Suprapubic skin (tissue), 4 donors: Measurements from ENCODE around the gene ZBTB44. TPM values are rescaled to one million over a fixed set of nuclear protein-coding genes. Genes with fewer than 3 reads are reported as not detected.

Experiments
- DNase-seq, 2 donors: peaks; one replicate each; pipeline ENCODE4 v3.0.0-alpha.2; 2019; ENCODE audit warnings: low spot score in 2 of 2
- H3K27ac ChIP-seq: fragments of 200-600 bp; sonication (generic); one replicate; pipeline ENCODE4 v1.5.1; 2019
- H3K27me3 ChIP-seq: fragments of 200-600 bp; sonication (generic); one replicate; pipeline ENCODE4 v1.5.1; 2019
- H3K36me3 ChIP-seq: fragments of 200-600 bp; sonication (generic); one replicate; pipeline ENCODE4 v1.5.1; 2019
- H3K4me1 ChIP-seq: fragments of 200-600 bp; sonication (generic); one replicate; pipeline ENCODE4 v1.5.1; 2019
- H3K4me3 ChIP-seq: fragments of 200-600 bp; sonication (generic); one replicate; pipeline ENCODE4 v1.5.1; 2019; ENCODE audit warnings: mild to moderate bottlenecking
- H3K9me3 ChIP-seq: fragments of 200-600 bp; sonication (generic); one replicate; pipeline ENCODE4 v1.5.1; 2019
- EP300 ChIP-seq: sonication (generic); formaldehyde crosslinking; IDR thresholded peaks from one replicate; pipeline ENCODE4 v1.6.1; 2017; ENCODE audit warnings: antibody characterized with exemption
- POLR2A ChIP-seq, 2 donors: fragments of 450-650 bp; IDR thresholded peaks; one replicate each; pipeline ENCODE4 v1.6.1; 2017; ENCODE audit warnings: antibody characterized with exemption in 2 of 2, mild to moderate bottlenecking in 2 of 2, moderate library complexity in 2 of 2
- POLR2AphosphoS5 ChIP-seq, 3 donors: sonication (generic); formaldehyde crosslinking; IDR thresholded peaks; one replicate each; pipeline ENCODE4 v1.6.1; 2017; ENCODE audit warnings: antibody characterized with exemption in 3 of 3
- WGBS: methylation state at CpG from one replicate; pipeline ENCODE4 v1.1.5; 2018; 5-methylcytosine and 5-hydroxymethylcytosine counted together
- total RNA-seq, 4 donors: library from RNA; depleted of rRNA; stranded (reverse); fragments of >200 nt; gene quantifications; one replicate each; pipeline ENCODE4 v1.1.0, GENCODE V29; 2016
- TF ChIP-seq, protein P1 (sequence below), 2 donors: fragments of 200-600 bp in 1 of 2; fragments of 450-650 bp in 1 of 2; sonication (generic) in 1 of 2; IDR thresholded peaks; one replicate each; pipeline ENCODE4 v1.5.1; 2016 to 2019; ENCODE audit warnings: antibody characterized with exemption in 2 of 2, mild to moderate bottlenecking in 1 of 2, moderate library complexity in 1 of 2

ZBTB44 gene
- total RNA-seq, 4 donors from 2014 or later = 28.7 to 89.5 (median 69.1) TPM

DNA sequence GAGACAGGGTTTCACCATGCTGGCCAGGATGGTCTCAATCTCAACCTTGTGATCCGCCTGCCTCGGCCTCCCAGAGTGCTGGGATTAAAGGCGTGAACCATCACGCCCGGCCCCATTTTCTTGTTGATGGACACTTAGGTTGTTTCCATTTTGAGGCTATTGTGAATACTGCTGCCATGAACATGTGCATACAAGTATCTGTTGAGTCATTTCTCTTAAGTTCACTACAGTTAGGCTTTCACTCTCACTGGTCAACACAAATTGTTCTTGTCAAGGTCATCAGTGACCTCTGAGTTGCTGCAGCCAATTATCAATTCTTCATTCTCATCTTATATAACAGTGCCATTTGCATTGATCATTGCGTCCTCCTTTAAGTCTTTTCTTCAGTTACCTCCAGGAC is 13.0 kb upstream of the ZBTB44 start:
- Histone ChIP-seq H3K27me3 (no peaks in the 10 kb centered on the region), H3K27ac (no peak overlapping the region), H3K4me3 (no peak overlapping the region), H3K9me3 (no peaks in the 10 kb centered on the region), H3K36me3 (no peaks in the 10 kb centered on the region), H3K4me1 (no peaks in the 10 kb centered on the region)
- WGBS = over 99% methylated on average over 6 of the region's 6 CpGs
- no peak for DNase-seq
- TF ChIP-seq POLR2A (IDR thresholded peaks at IDR 0.05) (no peak), EP300 (no peak), POLR2AphosphoS5 (IDR thresholded peaks at IDR 0.05) (no peak)
- TF ChIP-seq, protein P1, sequence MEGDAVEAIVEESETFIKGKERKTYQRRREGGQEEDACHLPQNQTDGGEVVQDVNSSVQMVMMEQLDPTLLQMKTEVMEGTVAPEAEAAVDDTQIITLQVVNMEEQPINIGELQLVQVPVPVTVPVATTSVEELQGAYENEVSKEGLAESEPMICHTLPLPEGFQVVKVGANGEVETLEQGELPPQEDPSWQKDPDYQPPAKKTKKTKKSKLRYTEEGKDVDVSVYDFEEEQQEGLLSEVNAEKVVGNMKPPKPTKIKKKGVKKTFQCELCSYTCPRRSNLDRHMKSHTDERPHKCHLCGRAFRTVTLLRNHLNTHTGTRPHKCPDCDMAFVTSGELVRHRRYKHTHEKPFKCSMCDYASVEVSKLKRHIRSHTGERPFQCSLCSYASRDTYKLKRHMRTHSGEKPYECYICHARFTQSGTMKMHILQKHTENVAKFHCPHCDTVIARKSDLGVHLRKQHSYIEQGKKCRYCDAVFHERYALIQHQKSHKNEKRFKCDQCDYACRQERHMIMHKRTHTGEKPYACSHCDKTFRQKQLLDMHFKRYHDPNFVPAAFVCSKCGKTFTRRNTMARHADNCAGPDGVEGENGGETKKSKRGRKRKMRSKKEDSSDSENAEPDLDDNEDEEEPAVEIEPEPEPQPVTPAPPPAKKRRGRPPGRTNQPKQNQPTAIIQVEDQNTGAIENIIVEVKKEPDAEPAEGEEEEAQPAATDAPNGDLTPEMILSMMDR (IDR thresholded peaks at IDR 0.05) = no peak

DNA sequence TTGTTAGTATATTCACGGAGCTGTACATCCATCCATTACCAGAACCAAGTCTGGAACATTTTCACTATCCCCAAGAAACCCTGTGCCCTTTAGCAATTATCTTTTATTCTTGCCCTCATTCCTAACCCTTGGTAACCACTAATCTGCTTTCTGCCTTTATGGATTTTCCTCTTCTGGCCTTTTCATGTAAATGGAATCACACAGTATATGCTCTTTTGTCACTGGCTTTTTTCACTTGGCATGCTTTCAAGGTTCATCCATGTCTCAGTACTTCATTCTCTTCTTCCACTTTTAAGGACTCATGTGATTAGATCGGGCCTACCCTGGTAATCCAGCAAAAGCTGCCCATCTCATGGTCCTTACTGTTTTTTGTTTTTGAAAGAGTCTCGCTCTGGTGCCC is 11.0 kb upstream of the ZBTB44 start:
- DNase-seq = no peak
- Histone ChIP-seq H3K4me1 (no peaks in the 10 kb centered on the region), H3K9me3 (no peaks in the 10 kb centered on the region), H3K36me3 (no peaks in the 10 kb centered on the region), H3K27me3 (no peaks in the 10 kb centered on the region), H3K27ac (no peak overlapping the region), H3K4me3 (no peak overlapping the region)
- 95% methylated on average over 3 of the region's 3 CpGs for WGBS
- TF ChIP-seq POLR2A (IDR thresholded peaks at IDR 0.05) (no peak), POLR2AphosphoS5 (IDR thresholded peaks at IDR 0.05) (no peak), EP300 (no peak)
- TF ChIP-seq, protein P1 (IDR thresholded peaks at IDR 0.05) = no peak

GRCh38 chr11:130323452-130324450 is 9.0 kb upstream of the ZBTB44 start:
- 81% methylated on average over 7 of the region's 7 CpGs for WGBS
- TF ChIP-seq EP300 = no peak
- no peak for TF ChIP-seq POLR2A (IDR thresholded peaks at IDR 0.05)
- TF ChIP-seq POLR2AphosphoS5 (IDR thresholded peaks at IDR 0.05) = no peak
- TF ChIP-seq, protein P1 (IDR thresholded peaks at IDR 0.05) = no peak
- Histone ChIP-seq H3K27ac (peak overlapping the region; percentile 30), H3K4me1 (no peaks in the 10 kb centered on the region), H3K36me3 (no peaks in the 10 kb centered on the region), H3K4me3 (no peak overlapping the region), H3K27me3 (no peaks in the 10 kb centered on the region), H3K9me3 (no peaks in the 10 kb centered on the region)
- no peak for DNase-seq

DNA sequence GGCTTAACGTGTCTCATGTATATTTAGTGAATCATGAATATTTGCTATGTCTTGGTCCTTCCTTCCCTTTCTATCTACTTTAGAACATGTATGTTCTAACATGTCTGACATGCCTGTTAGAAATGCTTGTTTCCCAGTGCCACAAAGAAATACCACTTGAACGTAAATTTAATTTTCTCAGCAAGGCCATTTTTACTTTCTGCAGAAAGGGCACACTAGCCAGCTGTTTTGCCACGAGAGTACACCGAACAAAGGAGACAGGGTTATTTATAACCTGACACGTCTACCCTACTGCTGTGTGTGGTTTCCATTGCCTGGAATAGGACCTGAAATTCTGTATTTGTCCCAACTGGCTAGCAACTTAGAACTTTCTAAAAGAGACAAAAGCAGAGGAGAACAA is 7.4 kb upstream of the ZBTB44 start:
- WGBS = 85% methylated on average over 5 of the region's 5 CpGs
- no peak overlapping the region for H3K4me3 ChIP-seq
- H3K4me1 ChIP-seq = no peaks in the 10 kb centered on the region
- TF ChIP-seq POLR2A (IDR thresholded peaks at IDR 0.05) = no peak
- no peak for TF ChIP-seq POLR2AphosphoS5 (IDR thresholded peaks at IDR 0.05)
- TF ChIP-seq EP300 = no peak
- TF ChIP-seq, protein P1 (IDR thresholded peaks at IDR 0.05) = no peak
- H3K27me3 ChIP-seq = no peaks in the 10 kb centered on the region
- H3K36me3 ChIP-seq = no peaks in the 10 kb centered on the region
- H3K27ac ChIP-seq = no peak overlapping the region
- H3K9me3 ChIP-seq = no peaks in the 10 kb centered on the region
- DNase-seq = no peak

GRCh38 chr11:130318031-130318673 is 3.4 kb upstream of the ZBTB44 start:
- TF ChIP-seq, protein P1 (IDR thresholded peaks at IDR 0.05) = no peak
- no peak for TF ChIP-seq POLR2AphosphoS5 (IDR thresholded peaks at IDR 0.05)
- TF ChIP-seq EP300 = no peak
- no peak for TF ChIP-seq POLR2A (IDR thresholded peaks at IDR 0.05)
- Histone ChIP-seq H3K27ac (no peak overlapping the region), H3K4me1 (peaks cover 16% of the 10 kb centered on the region), H3K27me3 (no peaks in the 10 kb centered on the region), H3K4me3 (no peak overlapping the region), H3K9me3 (no peaks in the 10 kb centered on the region), H3K36me3 (no peaks in the 10 kb centered on the region)
- DNase-seq = no peak
- WGBS = 74% methylated on average over 4 of the region's 4 CpGs
